NCI-H1105 treated with DMSO at 0.1 percent for 48 hours (cell line): ENCODE results near the gene NIT2.
"Not testable (repeated sequence)": the region's sequence is repeated elsewhere in the genome, so short reads cannot be mapped to it uniquely, and the experiment has no call there.

Experiments used
- DNase-seq: peaks from one replicate; lab custom pipeline; 2025; lab: John Stamatoyannopoulos, UW

The NIT2 gene

DNA sequence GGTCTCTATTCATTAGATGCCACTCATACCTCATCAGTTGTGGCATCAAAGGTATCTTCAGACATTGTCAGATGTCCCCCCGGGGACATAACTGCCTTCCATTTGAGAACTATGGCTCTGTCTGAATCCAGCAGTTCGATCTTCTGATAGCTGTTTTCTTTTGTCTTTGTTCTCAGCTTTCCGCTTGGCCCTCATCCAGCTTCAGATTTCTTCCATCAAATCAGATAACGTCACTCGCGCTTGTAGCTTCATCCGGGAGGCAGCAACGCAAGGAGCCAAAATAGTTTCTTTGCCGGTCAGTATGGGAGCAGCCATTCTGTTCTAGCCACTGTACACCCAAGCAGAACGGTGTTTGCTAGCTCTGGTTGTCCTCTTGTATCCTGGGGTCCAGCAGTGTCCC, 4.4 kb downstream of the NIT2 start:
- no peak for DNase-seq

DNA sequence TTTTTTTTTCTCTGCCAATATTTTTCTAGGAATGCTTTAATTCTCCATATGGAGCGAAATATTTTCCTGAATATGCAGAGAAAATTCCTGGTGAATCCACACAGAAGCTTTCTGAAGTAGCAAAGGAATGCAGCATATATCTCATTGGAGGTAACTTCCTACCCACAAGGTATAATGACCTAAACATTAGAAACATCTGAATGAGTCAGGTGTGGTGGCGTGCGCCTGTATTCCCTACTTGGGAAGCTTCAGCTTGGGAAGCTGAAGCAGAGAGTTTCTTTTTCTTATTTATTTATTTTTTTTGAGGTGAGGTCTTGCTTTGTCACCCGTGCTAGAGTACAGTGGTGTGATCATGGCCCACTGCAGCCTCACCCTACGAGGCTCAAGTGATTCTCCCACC, 5.2 kb downstream of the NIT2 start:
- no peak for DNase-seq

- DNase-seq = no peak
Measured at GRCh38 chr3:100340527-100340926, 6.0 kb downstream of the NIT2 start.

DNA sequence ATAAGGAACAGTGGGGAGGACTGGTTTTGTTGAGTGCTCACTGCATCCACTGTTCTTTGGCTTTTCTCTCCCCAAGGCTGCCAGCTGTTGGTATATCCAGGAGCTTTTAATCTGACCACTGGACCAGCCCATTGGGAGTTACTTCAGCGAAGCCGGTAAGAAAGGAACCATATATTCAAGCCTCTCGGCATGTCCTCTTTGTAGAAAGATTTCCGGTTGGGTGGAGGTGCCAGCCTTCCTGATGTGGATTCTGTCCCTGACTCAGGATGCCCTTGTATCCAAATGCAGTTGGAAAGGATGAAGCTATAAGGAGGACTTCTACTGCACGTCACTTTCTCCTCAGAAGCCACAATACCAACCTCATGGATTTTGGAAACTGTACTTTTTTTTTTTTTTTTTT, 14.2 kb downstream of the NIT2 start:
- no peak for DNase-seq

GRCh38 chr3:100351770-100352169, 17.2 kb downstream of the NIT2 start:
- not testable (repeated sequence) for DNase-seq

GRCh38 chr3:100352296-100353231, 18.0 kb downstream of the NIT2 start:
- no peak for DNase-seq

GRCh38 chr3:100354850-100355249, 20.3 kb downstream of the NIT2 start:
- DNase-seq = no peak

GRCh38 chr3:100358413-100358812, 23.9 kb downstream of the NIT2 start:
- no peak for DNase-seq

DNA sequence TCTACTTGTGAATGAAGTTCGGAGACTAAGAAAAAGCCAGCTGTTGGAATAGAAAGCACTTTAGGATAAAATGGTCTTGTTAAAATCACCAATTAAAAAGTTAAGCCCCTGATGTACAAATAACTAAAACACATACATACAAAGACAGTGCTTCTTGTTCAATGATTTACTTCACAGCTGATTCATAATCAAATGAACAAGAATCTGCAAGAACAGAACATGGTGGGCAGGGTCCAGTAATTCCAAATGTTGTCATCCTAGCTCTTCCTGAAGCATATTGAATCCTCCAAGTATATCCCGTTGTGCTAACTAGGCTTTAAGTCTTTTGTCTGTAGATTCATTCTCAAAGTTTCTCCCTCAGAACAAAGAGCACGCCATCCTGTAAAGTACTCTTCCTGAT, 24.5 kb downstream of the NIT2 start:
- DNase-seq = no peak

- no peak for DNase-seq
Measured at GRCh38 chr3:100360757-100361496, 26.4 kb downstream of the NIT2 start.

- DNase-seq = no peak
Measured at GRCh38 chr3:100361897-100362296, 27.3 kb downstream of the NIT2 start.

GRCh38 chr3:100364421-100364820, 29.9 kb downstream of the NIT2 start:
- DNase-seq = no peak

DNA sequence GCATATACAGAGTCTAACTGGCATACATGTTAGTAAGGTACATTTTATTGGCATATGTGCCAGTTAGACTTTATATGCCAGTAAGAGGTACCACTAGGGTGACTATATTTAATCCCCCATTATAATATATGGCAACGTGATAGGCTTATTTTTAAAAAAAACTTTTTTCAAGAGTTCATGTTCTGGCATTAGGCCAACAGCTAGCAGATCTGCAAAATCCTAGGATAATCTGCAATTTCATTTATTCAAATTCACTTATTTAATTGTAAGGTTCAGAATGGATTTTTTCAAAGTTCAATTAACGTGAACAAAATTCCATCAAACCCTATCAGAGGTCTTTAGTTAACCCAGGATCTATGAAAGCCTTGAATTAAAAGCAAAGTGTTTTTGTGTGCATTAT, 31.9 kb downstream of the NIT2 start:
- no peak for DNase-seq

- no peak for DNase-seq
Measured at GRCh38 chr3:100368441-100368840, 33.9 kb downstream of the NIT2 start.

GRCh38 chr3:100370756-100371155, 36.2 kb downstream of the NIT2 start:
- DNase-seq = no peak

GRCh38 chr3:100374521-100374920, 40.0 kb downstream of the NIT2 start:
- no peak for DNase-seq

GRCh38 chr3:100376301-100376700, 41.7 kb downstream of the NIT2 start:
- DNase-seq = no peak

GRCh38 chr3:100384733-100385525, 50.4 kb downstream of the NIT2 start:
- no peak for DNase-seq

DNA sequence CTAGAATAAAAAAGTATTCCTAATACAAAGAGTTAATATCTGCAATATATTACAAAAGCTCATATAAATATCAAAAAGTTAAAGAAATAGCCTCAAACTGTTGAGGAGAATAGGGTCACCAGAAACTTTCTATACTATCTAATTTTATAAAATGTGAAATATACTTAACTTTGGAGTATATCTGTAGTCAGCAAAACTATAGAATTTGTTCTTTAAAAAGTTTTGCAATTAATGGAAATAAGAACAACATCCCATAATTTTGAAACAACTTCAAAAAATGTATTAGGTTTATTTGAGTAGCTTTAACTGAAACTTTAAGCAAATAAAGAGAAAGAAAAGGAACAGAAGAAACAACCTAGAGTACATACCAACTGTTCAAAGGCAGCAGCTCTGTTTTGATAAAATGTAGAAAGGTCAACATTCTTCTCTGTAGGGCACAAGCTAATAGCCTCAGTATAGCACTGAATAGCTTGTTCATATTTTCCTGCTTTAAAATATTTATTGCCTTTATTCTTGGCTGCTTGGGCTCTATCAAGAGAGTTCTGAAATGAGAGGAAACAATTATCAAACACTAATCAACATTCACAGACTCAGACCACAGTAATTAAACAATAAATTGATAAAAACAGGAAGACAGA, 52.0 kb downstream of the NIT2 start:
- DNase-seq = no peak

DNA sequence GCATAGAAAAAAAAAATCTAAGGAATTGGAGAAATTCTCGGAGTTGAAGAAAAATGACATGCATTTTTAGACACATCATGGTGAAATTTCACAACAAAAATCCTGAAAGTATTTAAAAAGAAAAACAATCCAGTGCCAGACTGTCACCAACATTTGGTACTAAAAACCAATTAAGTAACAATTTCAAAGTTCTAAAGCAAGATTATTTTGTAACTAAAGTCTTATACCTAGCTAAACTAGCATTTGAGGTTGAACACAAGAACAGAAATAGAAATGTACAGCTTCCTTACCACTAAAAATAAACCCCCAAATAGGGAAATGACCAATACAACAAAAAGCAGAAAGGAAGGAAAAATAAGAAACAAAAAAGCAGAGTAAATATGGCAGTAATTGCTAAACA, 54.5 kb downstream of the NIT2 start:
- DNase-seq = no peak

DNA sequence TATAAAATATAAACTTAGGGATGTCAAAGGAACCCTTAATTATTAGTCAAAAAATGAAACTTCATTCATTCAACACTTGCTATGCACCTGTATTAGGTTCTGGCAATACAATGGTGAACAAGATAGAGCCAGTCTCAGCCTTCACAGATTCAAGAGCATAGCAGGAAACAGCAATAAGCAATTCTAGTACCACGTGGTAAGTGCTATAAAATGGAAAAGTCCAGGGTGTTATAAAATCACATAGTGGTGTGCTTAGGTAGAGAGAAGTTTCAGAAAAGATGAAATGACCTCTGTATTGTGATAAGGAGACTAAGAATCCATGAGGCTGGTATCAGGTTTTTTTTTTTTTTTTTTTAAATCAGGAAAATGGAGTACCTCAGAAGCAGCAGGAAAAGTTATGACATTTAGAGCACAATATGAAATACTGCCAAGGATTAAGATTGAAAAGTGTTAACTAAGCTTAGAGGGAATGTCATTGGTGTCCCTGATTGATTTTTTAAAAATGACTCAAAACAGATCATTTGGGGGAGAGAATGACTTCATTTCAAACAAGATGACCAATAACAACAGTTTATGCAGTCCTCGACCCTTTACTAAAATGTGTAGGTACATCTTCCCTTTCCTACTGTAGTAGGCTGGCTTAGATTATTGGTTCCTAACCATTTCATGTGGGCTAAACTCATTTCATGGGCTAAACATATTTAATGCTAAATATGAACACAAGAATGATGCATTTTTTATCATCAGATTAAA, 61.3 kb downstream of the NIT2 start:
- DNase-seq = no peak
